ENCODE measurements around the gene SLC39A11.

DNA sequence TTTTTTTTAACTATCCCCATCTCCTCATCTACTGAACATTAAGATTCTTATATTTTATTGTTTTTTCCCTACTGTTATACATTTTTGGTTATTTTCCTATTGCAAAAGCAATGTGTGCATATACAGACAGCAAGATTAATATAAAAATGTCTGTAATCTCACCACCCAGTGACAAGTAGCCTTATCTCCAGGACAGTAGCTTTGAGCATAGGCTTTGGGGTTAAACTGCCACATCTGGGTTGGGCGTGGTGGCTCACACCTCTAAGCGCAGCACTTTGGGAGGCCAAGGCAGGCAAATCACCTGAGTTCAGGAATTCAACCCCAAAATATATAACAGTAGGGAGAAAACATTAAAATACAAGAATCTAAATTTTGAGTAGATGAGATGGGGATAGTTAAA lies 44.9 kb upstream of the SLC39A11 start:
- TF ChIP-seq, protein P1, sequence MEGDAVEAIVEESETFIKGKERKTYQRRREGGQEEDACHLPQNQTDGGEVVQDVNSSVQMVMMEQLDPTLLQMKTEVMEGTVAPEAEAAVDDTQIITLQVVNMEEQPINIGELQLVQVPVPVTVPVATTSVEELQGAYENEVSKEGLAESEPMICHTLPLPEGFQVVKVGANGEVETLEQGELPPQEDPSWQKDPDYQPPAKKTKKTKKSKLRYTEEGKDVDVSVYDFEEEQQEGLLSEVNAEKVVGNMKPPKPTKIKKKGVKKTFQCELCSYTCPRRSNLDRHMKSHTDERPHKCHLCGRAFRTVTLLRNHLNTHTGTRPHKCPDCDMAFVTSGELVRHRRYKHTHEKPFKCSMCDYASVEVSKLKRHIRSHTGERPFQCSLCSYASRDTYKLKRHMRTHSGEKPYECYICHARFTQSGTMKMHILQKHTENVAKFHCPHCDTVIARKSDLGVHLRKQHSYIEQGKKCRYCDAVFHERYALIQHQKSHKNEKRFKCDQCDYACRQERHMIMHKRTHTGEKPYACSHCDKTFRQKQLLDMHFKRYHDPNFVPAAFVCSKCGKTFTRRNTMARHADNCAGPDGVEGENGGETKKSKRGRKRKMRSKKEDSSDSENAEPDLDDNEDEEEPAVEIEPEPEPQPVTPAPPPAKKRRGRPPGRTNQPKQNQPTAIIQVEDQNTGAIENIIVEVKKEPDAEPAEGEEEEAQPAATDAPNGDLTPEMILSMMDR (IDR thresholded peaks at IDR 0.05) = no peak
- no peak for TF ChIP-seq EZH2 (IDR thresholded peaks at IDR 0.05)
- TF ChIP-seq EZH2phosphoT487 (IDR thresholded peaks at IDR 0.05) = no peak
